Fibroblast of lung (primary cell): ENCODE results near the gene HBQ1.

ENCODE experiments used
- CTCF ChIP-seq, 2 donors: IDR thresholded peaks in 1 of 2; conservative IDR thresholded peaks in 1 of 2; 1 replicate in 1 of 2; 2 replicates in 1 of 2; pipeline ENCODE4 v1.5.1; 2011 to 2012; ENCODE audit warnings: low read length in 2 of 2, control low read depth in 1 of 2, inconsistent platforms in 1 of 2, low read depth in 1 of 2, mild to moderate bottlenecking in 1 of 2
- EZH2 ChIP-seq: IDR thresholded peaks from 2 replicates; pipeline ENCODE4 v1.5.1; 2012; ENCODE audit warnings: low read length, control low read depth, mild to moderate bottlenecking; ENCODE audit errors: missing control alignments

GRCh38 chr16:185213-185612, 5.0 kb downstream of the HBQ1 start:
- TF ChIP-seq CTCF (conservative IDR thresholded peaks at IDR 0.05 in 1 of 2, IDR thresholded peaks at IDR 0.05 in 1 of 2; ENCODE audit: low read depth in 1 of 2, low read length in 2 of 2) (no peak), EZH2 (no peak)
